H1 (cell line): ENCODE measurements around the gene SERPINB1. TPM values are rescaled to one million over a fixed set of nuclear protein-coding genes. Genes with fewer than 3 reads are reported as not detected.

Experiments
- CTCF ChIA-PET: fragments of 300-600 bp; sonication (Branson Sonifier 250); formaldehyde crosslinking; loops from one replicate; lab custom pipeline; 2021; ENCODE audit not compliant: partially characterized antibody; lab: Charles Lee
- POLR2A ChIA-PET: fragments of 300-600 bp; sonication (Branson Sonifier 250); formaldehyde crosslinking; loops from one replicate; lab custom pipeline; 2021; ENCODE audit warnings: inconsistent platforms; ENCODE audit not compliant: partially characterized antibody; lab: Charles Lee
- DNase-seq, 2 experiments: peaks; one replicate each; pipeline versions ENCODE4 v3.0.0 to v3.0.0-alpha.2; 2010 to 2022; ENCODE audit warnings: low spot score in 2 of 2, low read depth in 1 of 2, mixed read lengths in 1 of 2
- FAIRE-seq: peaks from 2 replicates; lab custom pipeline; 2011; peaks lifted over from hg19 to GRCh38; lab: Jason Lieb, UNC
- H2AFZ ChIP-seq: 2 replicates; pipeline ENCODE4 v1.8.1; 2012; ENCODE audit warnings: low read length, inconsistent platforms
- H2AK5ac ChIP-seq: 2 replicates; pipeline ENCODE4 v1.6.1; 2013; ENCODE audit warnings: low read depth, low read length
- H2BK120ac ChIP-seq: replicated peaks from 2 replicates; pipeline ENCODE3; 2013; ENCODE audit warnings: low read depth, low read length, inconsistent platforms
- H2BK12ac ChIP-seq: 2 replicates; pipeline ENCODE4 v1.6.1; 2013; ENCODE audit warnings: low read depth, low read length
- H2BK15ac ChIP-seq: 2 replicates; pipeline ENCODE4 v1.6.1; 2013; ENCODE audit warnings: low read length
- H2BK20ac ChIP-seq: 2 replicates; pipeline ENCODE4 v1.6.1; 2013; ENCODE audit warnings: low read length
- H2BK5ac ChIP-seq: 2 replicates; pipeline ENCODE4 v1.6.1; 2013; ENCODE audit warnings: low read depth, low read length
- H3K14ac ChIP-seq: 2 replicates; pipeline ENCODE4 v1.6.1; 2013; ENCODE audit warnings: inconsistent platforms; ENCODE audit not compliant: insufficient read length
- H3K18ac ChIP-seq: 2 replicates; pipeline ENCODE4 v1.6.1; 2013; ENCODE audit warnings: low read length; ENCODE audit errors: extremely low read depth
- H3K23ac ChIP-seq: 2 replicates; pipeline ENCODE4 v1.6.1; 2013; ENCODE audit warnings: inconsistent platforms; ENCODE audit not compliant: insufficient read length
- H3K23me2 ChIP-seq: 2 replicates; pipeline ENCODE4 v1.6.1; 2013; ENCODE audit warnings: low read depth, low read length
- H3K27ac ChIP-seq: 2 replicates; pipeline ENCODE4 v1.6.1; 2011; ENCODE audit warnings: low read depth, low read length, inconsistent platforms
- H3K27me3 ChIP-seq, 4 experiments: replicated peaks in 1 of 4; 1 replicate in 1 of 4; 2 replicates in 3 of 4; pipeline versions ENCODE4 v1.6.1 to v1.8.1; 2011 to 2013; ENCODE audit warnings: low read length in 3 of 4, mild to moderate bottlenecking in 3 of 4, inconsistent platforms in 2 of 4, mixed read lengths in 2 of 4, moderate library complexity in 1 of 4; ENCODE audit not compliant: control insufficient read depth in 3 of 4, insufficient read depth in 3 of 4; ENCODE audit errors: extremely low read depth in 1 of 4
- H3K36me3 ChIP-seq, 4 experiments: 2 replicates each; pipeline versions ENCODE4 v1.6.1 to v1.8.1; 2011 to 2013; ENCODE audit warnings: mild to moderate bottlenecking in 4 of 4, low read length in 3 of 4, moderate library complexity in 2 of 4, control low read depth in 1 of 4, inconsistent platforms in 1 of 4; ENCODE audit not compliant: insufficient read depth in 4 of 4, control insufficient read depth in 2 of 4
- H3K4ac ChIP-seq: replicated peaks from 2 replicates; pipeline ENCODE3; 2013; ENCODE audit warnings: low read length, low read depth, mixed read lengths, inconsistent platforms; ENCODE audit not compliant: insufficient read length
- H3K4me1 ChIP-seq, 4 experiments: replicated peaks in 1 of 4; 1 replicate in 1 of 4; 2 replicates in 3 of 4; pipeline versions ENCODE4 v1.6.1 to v1.8.1; 2011 to 2013; ENCODE audit warnings: low read length in 3 of 4, inconsistent platforms in 2 of 4, mixed read lengths in 1 of 4; ENCODE audit not compliant: insufficient read depth in 4 of 4, control insufficient read depth in 3 of 4
- H3K4me2 ChIP-seq, 2 experiments: 2 replicates each; pipeline versions ENCODE4 v1.6.1 to v1.8.1; 2011 to 2013; ENCODE audit warnings: low read depth in 2 of 2, low read length in 2 of 2, control low read depth in 1 of 2, inconsistent platforms in 1 of 2, mild to moderate bottlenecking in 1 of 2; ENCODE audit not compliant: insufficient read depth in 1 of 2
- H3K4me3 ChIP-seq, 4 experiments: fragments of 200-600, 300-600 bp in 1 of 4; sonication (generic), shearing (Covaris generic), sonication (Bioruptor Twin) in 1 of 4; 2 replicates each; pipeline versions ENCODE4 v1.5.1 to v1.8.1; 2011 to 2016; ENCODE audit warnings: low read length in 4 of 4, low read depth in 3 of 4, control low read depth in 2 of 4, inconsistent platforms in 2 of 4, mild to moderate bottlenecking in 2 of 4, mixed read lengths in 1 of 4, moderate library complexity in 1 of 4; ENCODE audit not compliant: insufficient read depth in 2 of 4; ENCODE audit errors: extremely low read depth in 1 of 4
- H3K56ac ChIP-seq: replicated peaks from 2 replicates; pipeline ENCODE3; 2013; ENCODE audit warnings: low read depth, mild to moderate bottlenecking, mixed read lengths, low read length, inconsistent platforms; ENCODE audit not compliant: insufficient read length
- H3K79me1 ChIP-seq: 2 replicates; pipeline ENCODE4 v1.6.1; 2013; ENCODE audit warnings: low read depth, low read length, control low read depth
- H3K79me2 ChIP-seq, 2 experiments: 2 replicates each; pipeline versions ENCODE4 v1.6.1 to v1.8.1; 2012 to 2013; ENCODE audit warnings: low read length in 2 of 2, mild to moderate bottlenecking in 2 of 2, inconsistent platforms in 1 of 2; ENCODE audit not compliant: insufficient read depth in 2 of 2, control insufficient read depth in 1 of 2
- H3K9ac ChIP-seq, 4 experiments: replicated peaks in 1 of 4; 1 replicate in 1 of 4; 2 replicates in 3 of 4; pipeline versions ENCODE4 v1.6.1 to v1.8.1; 2011 to 2013; ENCODE audit warnings: low read depth in 3 of 4, low read length in 3 of 4, control low read depth in 2 of 4, mild to moderate bottlenecking in 2 of 4, moderate library complexity in 2 of 4, inconsistent platforms in 1 of 4; ENCODE audit errors: extremely low read depth in 1 of 4
- H3K9me3 ChIP-seq, 2 experiments: 2 replicates each; pipeline versions ENCODE4 v1.6.1 to v1.8.1; 2012 to 2013; ENCODE audit warnings: mild to moderate bottlenecking in 2 of 2, moderate library complexity in 2 of 2, control low read depth in 1 of 2, inconsistent platforms in 1 of 2, low read depth in 1 of 2, low read length in 1 of 2, mixed read lengths in 1 of 2; ENCODE audit not compliant: insufficient read depth in 2 of 2
- H4K20me1 ChIP-seq, 2 experiments: replicated peaks in 1 of 2; 2 replicates each; pipeline versions ENCODE3 to v1.8.1; 2011 to 2013; ENCODE audit warnings: inconsistent platforms in 2 of 2, low read length in 2 of 2, mild to moderate bottlenecking in 1 of 2; ENCODE audit not compliant: insufficient read depth in 2 of 2, control insufficient read depth in 1 of 2
- H4K5ac ChIP-seq: 2 replicates; pipeline ENCODE4 v1.6.1; 2013; ENCODE audit warnings: low read length, low read depth, mixed read lengths, inconsistent platforms; ENCODE audit not compliant: insufficient read length
- H4K8ac ChIP-seq: 2 replicates; pipeline ENCODE4 v1.8.0; 2013; ENCODE audit warnings: mild to moderate bottlenecking, moderate library complexity, low read length, inconsistent platforms; ENCODE audit not compliant: insufficient read depth; ENCODE audit errors: extremely low read depth
- H4K91ac ChIP-seq: replicated peaks from 2 replicates; pipeline ENCODE3; 2013; ENCODE audit warnings: low read length, mixed read lengths, inconsistent platforms; ENCODE audit not compliant: insufficient read length
- BACH1 ChIP-seq: IDR thresholded peaks from 2 replicates; pipeline ENCODE4 v1.6.1; 2012; ENCODE audit warnings: low read length, improper control_type of control experiment
- CBX5 ChIP-seq: fragments of 300-800, 300-1000 bp; sonication (generic); IDR thresholded peaks from 2 replicates; pipeline ENCODE4 v1.7.1; 2016; ENCODE audit warnings: antibody characterized with exemption, low read length, low read depth
- HDAC6 ChIP-seq: IDR thresholded peaks from one replicate; pipeline ENCODE4 v1.7.1; 2012; ENCODE audit warnings: low read depth, mild to moderate bottlenecking, inconsistent platforms, low read length, moderate library complexity
- JUN ChIP-seq: IDR thresholded peaks from 2 replicates; pipeline ENCODE4 v1.6.1; 2011; ENCODE audit warnings: low read depth, mild to moderate bottlenecking, improper control_type of control experiment, low read length
- KDM1A ChIP-seq: fragments of 200-600, 300-600 bp; sonication (generic); IDR thresholded peaks from 2 replicates; pipeline ENCODE4 v1.7.1; 2016; ENCODE audit warnings: mild to moderate bottlenecking, low read length, borderline replicate concordance
- POLR2A ChIP-seq, 2 experiments: IDR thresholded peaks; 1 replicate in 1 of 2; 2 replicates in 1 of 2; pipeline ENCODE4 v1.6.1; 2011; ENCODE audit warnings: low read depth in 2 of 2, low read length in 2 of 2, mild to moderate bottlenecking in 2 of 2; ENCODE audit errors: control extremely low read depth in 1 of 2
- RFX5 ChIP-seq: IDR thresholded peaks from 2 replicates; pipeline ENCODE4 v1.6.1; 2011; ENCODE audit warnings: low read depth, low read length, improper control_type of control experiment, borderline replicate concordance
- RXRA ChIP-seq: IDR thresholded peaks from 2 replicates; pipeline ENCODE4 v1.6.1; 2011; ENCODE audit warnings: low read depth, mild to moderate bottlenecking, low read length, moderate library complexity; ENCODE audit not compliant: insufficient read depth
- SAP30 ChIP-seq: fragments of 300-600 bp; sonication (generic); IDR thresholded peaks from 2 replicates; pipeline ENCODE4 v1.7.1; 2012; ENCODE audit warnings: low read length, moderate library complexity, mild to moderate bottlenecking, inconsistent platforms; ENCODE audit not compliant: insufficient read depth, insufficient replicate concordance
- SIRT6 ChIP-seq: IDR thresholded peaks from one replicate; pipeline ENCODE4 v1.7.1; 2012; ENCODE audit warnings: low read length, inconsistent platforms
- SP4 ChIP-seq: IDR thresholded peaks from 2 replicates; pipeline ENCODE4 v1.6.1; 2012; ENCODE audit warnings: low read length, inconsistent platforms
- WGBS, 2 experiments: shearing (Covaris generic) in 1 of 2; methylation state at CpG; one replicate each; pipeline versions ENCODE4 v1.1.6 to v1.1.7; 2013 to 2015; ENCODE audit warnings: low lambda C conversion rate in 2 of 2, mixed read lengths in 2 of 2, inconsistent platforms in 1 of 2, low coverage in 1 of 2, missing lambda C conversion rate in 1 of 2; ENCODE audit not compliant: insufficient replicate concordance in 2 of 2, insufficient coverage in 1 of 2, insufficient read length in 1 of 2; ENCODE audit errors: extremely low coverage in 1 of 2, missing lambda C conversion rate in 1 of 2; 5-methylcytosine and 5-hydroxymethylcytosine counted together
- polyA plus RNA-seq, 7 experiments: library from polyadenylated mRNA; depleted of rRNA in 3 of 7; stranded (reverse) in 5 of 7; unstranded in 2 of 7; fragments of >200 nt in 5 of 7; fragments of 200-250 nt in 2 of 7; gene quantifications; 1 replicate in 5 of 7; 2 replicates in 1 of 7; 4 replicates in 1 of 7; pipeline versions ENCODE4 v1.2.1 to v1.2.3, GENCODE V29; 2011 to 2013; ENCODE audit warnings: missing spikeins in 2 of 7, mixed read lengths in 2 of 7
- total RNA-seq: library from RNA; stranded (reverse); fragmentation: NEBNext Ultra II Directional; extraction: Animal tissue kit (Norgen Biotek cat#: 25700); gene quantifications from 2 replicates; pipeline ENCODE4 v1.2.1, GENCODE V29; 2021
- TF ChIP-seq, protein P1 (sequence below): IDR thresholded peaks from 2 replicates; pipeline ENCODE4 v1.6.1; 2012; ENCODE audit warnings: inconsistent platforms
- TF ChIP-seq, protein P2 (sequence below): IDR thresholded peaks from 2 replicates; pipeline ENCODE4 v1.6.1; 2011; ENCODE audit warnings: low read length, improper control_type of control experiment

The SERPINB1 gene
- total and polyA plus RNA-seq, 2 of the 8 experiments (the other 6 are each of a cell fraction or from before 2014, with no cell fraction given), result 8.1 to 17.3 TPM

DNA sequence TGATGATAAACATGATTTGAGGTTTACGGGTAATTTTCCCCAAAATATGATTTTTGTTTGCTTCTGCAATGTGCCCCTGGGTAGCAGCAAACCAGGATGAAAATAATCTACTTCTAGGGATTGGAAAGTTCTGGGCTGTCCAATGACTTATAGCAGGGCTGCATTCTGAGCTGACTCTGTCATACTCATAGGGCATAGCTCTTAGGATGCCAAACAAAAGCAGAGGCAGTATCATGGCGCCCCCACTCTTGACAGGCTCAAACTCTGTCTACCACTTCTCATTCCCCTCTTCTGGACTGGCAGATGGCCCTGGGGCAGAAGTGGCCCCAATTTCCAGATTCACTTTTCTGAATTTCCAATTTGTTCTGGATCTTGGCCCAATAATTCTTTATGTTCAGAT, 10.3 kb downstream of the SERPINB1 start:
- Histone ChIP-seq H2BK20ac (no peak overlapping the region), H2BK120ac (no peak overlapping the region), H3K14ac (no peak overlapping the region), H4K91ac (no peak overlapping the region), H2BK15ac (no peak overlapping the region), H3K27me3 (no peaks in the 10 kb centered on the region), H3K4me2 (no peak overlapping the region), H2AFZ (no peak overlapping the region), H4K8ac (no peak overlapping the region), H3K27ac (no peak overlapping the region), H3K4ac (no peak overlapping the region), H3K4me1 (no peaks in the 10 kb centered on the region), H3K23me2 (peaks cover 5% of the 10 kb centered on the region; the same call in 1 of the 2 replicates), H3K18ac (no peak overlapping the region), H3K4me3 (no peak overlapping the region), H2BK12ac (no peak overlapping the region), H2BK5ac (no peak overlapping the region), H3K9ac (no peak overlapping the region), H3K23ac (no peak overlapping the region), H4K5ac (no peak overlapping the region), H3K79me2 (no peaks in the 10 kb centered on the region), H3K79me1 (no peaks in the 10 kb centered on the region), H3K56ac (no peak overlapping the region), H3K9me3 (no peaks in the 10 kb centered on the region), H3K36me3 (peaks cover 3 to 15% (median 5%) of the 10 kb centered on the region in 4 experiments; a peak in 7 of 8 replicates), H4K20me1 (peaks cover 0 to 2% of the 10 kb centered on the region in 2 experiments), H2AK5ac (no peak overlapping the region)
- ChIA-PET CTCF (interaction anchor here (0.6 to 0.9 kb wide), 3 partner anchors 9 to 34 kb away, joined by 3 read pairs; no protein-coding TSS in a partner anchor), POLR2A (interaction anchor here (0.8 kb wide), 1 partner anchor 35 kb away, joined by 3 read pairs; no protein-coding TSS in a partner anchor)
- TF ChIP-seq, protein P1, sequence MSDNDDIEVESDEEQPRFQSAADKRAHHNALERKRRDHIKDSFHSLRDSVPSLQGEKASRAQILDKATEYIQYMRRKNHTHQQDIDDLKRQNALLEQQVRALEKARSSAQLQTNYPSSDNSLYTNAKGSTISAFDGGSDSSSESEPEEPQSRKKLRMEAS, result no peak
- TF ChIP-seq SP4 (no peak), RXRA (no peak), RFX5 (no peak), HDAC6 (no peak), SIRT6 (no peak), BACH1 (no peak), KDM1A (no peak), CBX5 (no peak), SAP30 (no peak), POLR2A (IDR thresholded peaks at IDR 0.05; ENCODE audit: control extremely low read depth in 1 of 2, low read depth in 2 of 2, low read length in 2 of 2) (no peak), JUN (no peak)
- TF ChIP-seq, protein P2, sequence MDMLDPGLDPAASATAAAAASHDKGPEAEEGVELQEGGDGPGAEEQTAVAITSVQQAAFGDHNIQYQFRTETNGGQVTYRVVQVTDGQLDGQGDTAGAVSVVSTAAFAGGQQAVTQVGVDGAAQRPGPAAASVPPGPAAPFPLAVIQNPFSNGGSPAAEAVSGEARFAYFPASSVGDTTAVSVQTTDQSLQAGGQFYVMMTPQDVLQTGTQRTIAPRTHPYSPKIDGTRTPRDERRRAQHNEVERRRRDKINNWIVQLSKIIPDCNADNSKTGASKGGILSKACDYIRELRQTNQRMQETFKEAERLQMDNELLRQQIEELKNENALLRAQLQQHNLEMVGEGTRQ, result no peak
- DNase-seq, result no peak
- no peak for FAIRE-seq
- 88% methylated on average over 2 of the region's 2 CpGs; no CpG with 5 or more reads in 1 of the 2 experiments for whole genome bisulfite sequencing, 2 experiments
